GM21367 (cell line): Measurements from ENCODE around the gene CCL4.
A peak's percentile ranks its signal among the peaks of the same experiment; 100 is the strongest.
"Not testable (repeated sequence)": the region's sequence is repeated elsewhere in the genome, so short reads cannot be mapped to it uniquely, and the experiment has no call there.

Source experiments
- ATAC-seq: cut with Tn5 transposase; IDR thresholded peaks from one replicate; pipeline ENCODE4 v1.9.1; 2021; ENCODE audit not compliant: unreplicated experiment

Gene CCL4

GRCh38 chr17:36103401-36103975 lies at the start of gene CCL4:
Gene CCL4, plus strand, starts transcription at chr17:36103827. Its CDS starts 79 bp downstream, at chr17:36103906.
- ATAC-seq = peak; percentile 53

GRCh38 chr17:36055171-36055570 lies 48.5 kb upstream of the CCL4 start:
- ATAC-seq = no peak

- ATAC-seq = no peak
Observed at GRCh38 chr17:36055921-36056520, 47.6 kb upstream of the CCL4 start.

- no peak for ATAC-seq
Observed at GRCh38 chr17:36057911-36058310, 45.7 kb upstream of the CCL4 start.

GRCh38 chr17:36059406-36059805 lies 44.2 kb upstream of the CCL4 start:
- no peak for ATAC-seq

- ATAC-seq = no peak
Observed at GRCh38 chr17:36060816-36061215, 42.8 kb upstream of the CCL4 start.

GRCh38 chr17:36063786-36064541 lies 39.7 kb upstream of the CCL4 start, which contains the start of gene CCL18:
Gene CCL18, plus strand, starts transcription at chr17:36064272. Its CDS starts 71 bp downstream, at chr17:36064343.
- ATAC-seq = no peak

GRCh38 chr17:36066365-36066985 lies 37.2 kb upstream of the CCL4 start:
- no peak for ATAC-seq

- ATAC-seq = no peak
Observed at GRCh38 chr17:36068524-36068923, 35.1 kb upstream of the CCL4 start.

- no peak for ATAC-seq
Observed at GRCh38 chr17:36069136-36069535, 34.5 kb upstream of the CCL4 start.

- ATAC-seq = no peak
Observed at GRCh38 chr17:36070427-36070826, 33.2 kb upstream of the CCL4 start.

GRCh38 chr17:36071751-36072150 lies 31.9 kb upstream of the CCL4 start:
- no peak for ATAC-seq

GRCh38 chr17:36072431-36073121 lies 31.1 kb upstream of the CCL4 start:
- ATAC-seq = no peak

- no peak for ATAC-seq
Observed at GRCh38 chr17:36074365-36074764, 29.3 kb upstream of the CCL4 start.

- not testable (repeated sequence) for ATAC-seq
Observed at GRCh38 chr17:36081681-36082471, 21.8 kb upstream of the CCL4 start.

GRCh38 chr17:36082482-36083120 lies 21.0 kb upstream of the CCL4 start:
- ATAC-seq = not testable (repeated sequence)

- ATAC-seq = not testable (repeated sequence)
Observed at GRCh38 chr17:36083691-36084090, 19.9 kb upstream of the CCL4 start.

GRCh38 chr17:36085765-36086164 lies 17.9 kb upstream of the CCL4 start:
- ATAC-seq = no peak

- ATAC-seq = no peak
Observed at GRCh38 chr17:36086791-36087190, 16.8 kb upstream of the CCL4 start.

- ATAC-seq = not testable (repeated sequence)
Observed at GRCh38 chr17:36087471-36087870, 16.2 kb upstream of the CCL4 start.
